ENCODE data around the gene SULT1A1.
"Not testable (repeated sequence)": the region's sequence is repeated elsewhere in the genome, so short reads cannot be mapped to it uniquely, and the experiment has no call there.

Gene SULT1A1

DNA sequence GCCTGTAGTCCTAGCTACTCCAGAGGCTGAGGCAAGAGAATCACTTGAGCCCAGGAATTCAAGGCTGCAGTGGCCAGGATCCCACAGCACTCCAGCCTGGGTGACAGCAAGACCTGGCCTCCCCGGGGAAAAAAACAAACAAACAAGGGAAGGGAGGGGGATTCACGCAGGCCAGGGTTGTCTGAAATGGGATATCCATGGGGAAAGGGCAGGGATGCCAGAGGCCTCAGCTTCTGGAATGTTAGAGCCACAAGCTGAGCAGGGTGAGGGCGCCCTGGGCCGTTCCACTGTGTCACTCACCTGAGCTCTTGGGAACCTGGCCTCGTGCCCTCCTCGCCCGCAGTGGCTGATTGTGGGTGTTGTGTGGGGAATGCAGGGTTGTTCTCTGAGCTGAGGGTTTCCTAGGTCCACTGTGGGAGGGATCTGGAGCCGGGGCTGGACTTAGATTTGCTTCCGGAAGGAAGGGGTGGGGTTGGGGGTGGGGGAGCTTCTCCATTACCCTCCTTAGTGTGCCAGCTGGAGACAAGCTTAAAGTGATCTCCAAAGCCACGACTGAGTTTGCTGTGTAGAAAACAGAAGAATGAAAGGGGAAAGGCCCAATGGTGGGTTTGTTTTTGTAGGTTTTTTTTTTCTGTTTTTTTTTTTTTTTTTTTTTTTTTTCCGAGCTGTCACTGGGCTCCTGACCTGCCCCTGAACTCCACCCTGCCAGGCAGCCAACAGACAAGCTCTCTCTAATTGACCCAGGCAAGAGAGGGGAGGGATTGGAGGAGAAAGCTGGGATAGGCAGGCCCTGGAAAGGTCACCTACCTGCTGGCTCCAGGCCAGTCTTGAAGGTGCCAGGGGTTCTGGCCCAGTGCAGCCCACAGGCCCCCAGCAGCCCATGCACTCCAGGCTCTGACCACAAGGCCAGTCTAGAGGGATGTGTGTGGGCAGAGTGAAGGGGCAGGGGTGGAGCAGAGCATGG, at the start of gene SULT1A1:
TSS of gene SULT1A1 (minus strand) at position 414 of the 964 bp plus-strand sequence. CDS start 1,189 bp downstream, outside the sequence.
- no peak for DNase-seq

DNA sequence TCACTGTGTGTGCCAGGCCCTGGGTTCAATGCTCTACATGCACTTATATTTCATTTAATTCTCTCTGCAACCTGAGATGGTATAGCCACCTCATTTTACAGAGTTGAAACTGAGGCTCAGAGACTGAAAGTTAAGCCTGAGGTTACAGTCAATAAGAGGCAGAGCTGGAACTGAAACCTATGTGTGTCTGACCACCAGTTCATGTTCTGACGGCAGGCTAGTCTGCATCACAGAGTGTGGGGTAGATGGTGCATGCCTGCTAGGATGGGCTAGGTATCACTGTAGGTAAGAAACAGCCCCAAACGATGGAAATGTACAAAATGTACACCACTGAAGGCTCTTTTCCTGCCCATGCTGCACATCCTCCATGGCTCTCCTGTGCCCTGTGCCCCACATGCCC, 30.1 kb upstream of the SULT1A1 start:
- not testable (repeated sequence) for DNase-seq

DNA sequence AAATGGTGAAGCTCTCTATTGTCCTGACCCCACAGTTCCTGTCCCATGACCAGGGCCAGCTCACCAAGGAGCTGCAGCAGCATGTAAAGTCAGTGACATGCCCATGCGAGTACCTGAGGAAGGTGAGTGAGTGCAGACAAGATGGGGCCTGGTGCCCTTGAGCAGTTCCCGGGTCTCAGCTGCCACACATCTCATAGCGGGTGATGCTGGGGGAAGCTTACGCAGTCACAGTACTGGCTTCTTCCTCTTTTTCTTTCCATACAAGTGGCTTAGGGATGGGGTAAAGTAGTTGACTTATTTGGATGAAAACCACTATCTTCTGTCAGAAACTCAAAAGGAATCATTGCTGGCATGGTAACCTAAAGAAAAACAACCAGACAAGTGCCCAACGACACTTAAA, 28.5 kb upstream of the SULT1A1 start:
- DNase-seq = not testable (repeated sequence)

DNA sequence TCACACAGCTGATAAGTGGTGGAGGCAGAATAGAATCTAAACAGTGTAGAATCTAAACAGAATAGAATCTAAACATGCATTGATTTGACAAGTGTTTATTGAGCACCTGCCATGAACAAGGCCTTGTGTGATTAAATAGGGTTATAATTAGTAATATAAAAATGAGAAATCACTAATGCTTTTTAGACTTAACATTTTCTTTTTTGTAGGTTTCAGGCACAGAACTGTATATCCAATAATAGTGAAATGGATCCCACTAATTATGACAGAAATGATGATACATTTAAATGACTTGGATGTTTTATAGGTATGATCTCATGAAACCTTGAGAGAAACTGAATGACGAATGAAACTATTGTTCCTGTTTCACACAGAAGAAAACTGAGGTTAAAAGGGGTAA, 27.9 kb upstream of the SULT1A1 start, which contains the start of gene NPIPB8:
TSS of gene NPIPB8 (plus strand) at position 301 of the 400 bp plus-strand sequence. CDS start 296 bp downstream, outside the sequence.
- DNase-seq = not testable (repeated sequence)

- not testable (repeated sequence) for DNase-seq
Measured at GRCh38 chr16:28636093-28636823, 26.4 kb upstream of the SULT1A1 start.

GRCh38 chr16:28630905-28631304, 21.1 kb upstream of the SULT1A1 start:
- not testable (repeated sequence) for DNase-seq

DNA sequence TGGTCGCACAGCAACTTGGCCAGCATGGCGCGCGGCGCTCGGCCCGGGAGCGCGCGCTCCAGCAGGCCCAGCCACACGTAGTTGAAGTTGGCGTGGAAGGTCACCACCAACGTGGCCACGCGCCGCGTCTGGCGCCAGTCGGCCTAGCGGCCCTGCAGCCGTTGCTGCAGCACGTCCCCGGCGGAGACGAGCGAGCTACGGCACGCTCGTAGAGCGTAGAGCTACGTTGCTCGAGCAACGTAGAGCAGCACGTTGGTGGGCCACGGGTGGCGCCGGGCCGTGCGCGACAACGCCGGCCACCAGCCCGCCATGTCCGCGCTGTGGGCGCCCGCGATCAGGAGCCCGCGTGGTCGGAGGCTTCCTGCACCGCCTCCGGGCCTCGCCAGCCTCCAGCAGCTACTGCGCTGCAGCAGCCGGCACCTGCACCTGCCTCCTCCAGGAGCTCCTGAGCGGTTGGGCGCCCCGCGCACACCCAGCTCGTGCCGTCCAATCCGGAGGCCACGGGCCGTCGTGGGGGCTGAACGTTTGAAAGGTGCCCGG, 13.4 kb upstream of the SULT1A1 start:
- no peak for DNase-seq

- DNase-seq = not testable (repeated sequence)
Measured at GRCh38 chr16:28622532-28623171, 12.8 kb upstream of the SULT1A1 start.

DNA sequence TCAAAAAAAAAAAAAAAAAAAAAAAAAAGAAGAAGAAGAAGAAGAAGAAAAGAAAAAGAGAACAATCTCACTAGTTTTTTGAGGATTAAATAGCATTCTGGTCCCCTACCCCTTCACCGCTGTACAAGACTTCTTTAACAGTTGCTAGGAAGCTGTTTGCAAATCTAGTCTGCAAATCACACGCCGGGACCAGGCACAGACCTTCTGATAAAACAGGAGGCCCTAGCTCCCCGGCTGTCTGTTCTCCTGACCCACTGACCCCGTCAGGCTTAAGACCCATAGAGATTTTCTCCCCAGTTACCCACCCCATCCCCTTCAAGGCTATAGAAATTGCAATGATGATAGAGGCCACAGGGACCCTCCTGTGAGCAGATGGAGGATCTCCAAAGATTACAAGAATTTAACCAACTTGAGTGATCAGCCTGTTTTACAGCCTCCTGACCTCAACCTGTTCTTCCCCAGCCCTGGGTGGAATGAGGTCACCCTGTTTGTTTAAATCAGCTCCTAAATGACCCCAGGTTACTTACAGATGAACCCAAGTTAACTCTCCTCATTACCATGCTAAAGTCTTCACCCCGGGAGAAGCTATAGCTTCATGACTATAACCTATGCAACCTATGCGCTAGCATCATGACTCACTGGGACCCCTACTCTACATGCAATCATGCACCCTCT, 11.8 kb upstream of the SULT1A1 start:
- no peak for DNase-seq

GRCh38 chr16:28620316-28620715, 10.5 kb upstream of the SULT1A1 start:
- DNase-seq = not testable (repeated sequence)

- DNase-seq = no peak
Measured at GRCh38 chr16:28617874-28618273, 8.0 kb upstream of the SULT1A1 start.

GRCh38 chr16:28616636-28617035, 6.8 kb upstream of the SULT1A1 start:
- no peak for DNase-seq

- DNase-seq = not testable (repeated sequence)
Measured at GRCh38 chr16:28616224-28616577, 6.4 kb upstream of the SULT1A1 start.

DNA sequence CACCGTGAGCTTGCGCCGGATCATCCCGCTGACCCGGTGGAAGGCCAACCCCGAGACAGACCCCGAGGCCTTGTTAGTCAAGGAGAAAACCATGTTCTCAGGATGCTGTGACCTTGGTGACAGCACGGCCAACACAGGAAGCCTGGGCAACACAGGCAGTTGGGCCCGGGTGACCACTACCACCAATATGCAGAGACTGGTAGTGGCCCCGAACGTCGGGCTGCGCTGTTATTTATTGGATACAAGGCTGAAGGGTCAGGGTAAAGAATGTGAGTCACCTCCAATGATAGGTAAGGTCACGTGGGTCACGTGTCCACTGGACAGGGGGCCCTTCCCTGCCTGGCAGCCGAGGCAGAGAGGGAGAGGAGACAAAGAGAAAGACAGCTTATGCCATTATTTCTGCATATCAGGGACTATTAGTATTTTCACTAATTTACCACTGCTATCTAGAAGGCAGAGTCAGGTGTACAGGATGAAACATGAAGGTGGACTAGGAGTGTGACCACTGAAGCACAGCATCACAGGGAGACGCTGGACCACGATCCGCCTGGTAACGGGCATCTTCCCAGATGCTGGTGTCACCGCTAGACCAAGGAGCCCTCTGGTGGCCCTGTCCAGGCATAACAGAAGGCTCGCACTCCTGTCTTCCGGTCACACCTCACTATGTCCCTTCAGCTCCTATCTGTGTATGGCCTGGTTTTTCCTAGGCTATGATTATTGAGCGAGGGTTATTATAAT, 5.8 kb upstream of the SULT1A1 start:
- DNase-seq = peak; percentile 1

- not testable (repeated sequence) for DNase-seq
Measured at GRCh38 chr16:28614561-28614960, 4.7 kb upstream of the SULT1A1 start.

DNA sequence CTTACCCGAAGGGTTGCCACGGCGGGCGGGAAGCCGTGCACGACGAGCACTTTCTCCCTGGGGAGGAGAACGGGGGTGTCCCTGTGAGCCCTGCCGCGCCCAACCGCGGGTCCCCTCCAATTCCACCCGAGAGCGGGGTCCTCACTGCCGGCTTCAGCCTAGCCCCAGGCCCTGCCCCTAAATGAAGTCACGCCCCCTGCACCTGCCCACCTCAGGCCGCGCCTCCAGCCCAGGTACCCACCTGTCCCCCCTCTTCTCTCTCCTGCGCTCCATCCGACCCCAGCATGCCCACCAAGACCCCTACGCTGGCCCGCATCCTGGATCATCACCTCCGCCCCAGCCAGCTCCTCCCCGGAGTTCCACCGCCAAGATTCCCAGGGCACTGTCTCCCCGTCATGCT, 4.1 kb upstream of the SULT1A1 start:
- not testable (repeated sequence) for DNase-seq

- DNase-seq = not testable (repeated sequence)
Measured at GRCh38 chr16:28612359-28613280, 2.8 kb upstream of the SULT1A1 start.

DNA sequence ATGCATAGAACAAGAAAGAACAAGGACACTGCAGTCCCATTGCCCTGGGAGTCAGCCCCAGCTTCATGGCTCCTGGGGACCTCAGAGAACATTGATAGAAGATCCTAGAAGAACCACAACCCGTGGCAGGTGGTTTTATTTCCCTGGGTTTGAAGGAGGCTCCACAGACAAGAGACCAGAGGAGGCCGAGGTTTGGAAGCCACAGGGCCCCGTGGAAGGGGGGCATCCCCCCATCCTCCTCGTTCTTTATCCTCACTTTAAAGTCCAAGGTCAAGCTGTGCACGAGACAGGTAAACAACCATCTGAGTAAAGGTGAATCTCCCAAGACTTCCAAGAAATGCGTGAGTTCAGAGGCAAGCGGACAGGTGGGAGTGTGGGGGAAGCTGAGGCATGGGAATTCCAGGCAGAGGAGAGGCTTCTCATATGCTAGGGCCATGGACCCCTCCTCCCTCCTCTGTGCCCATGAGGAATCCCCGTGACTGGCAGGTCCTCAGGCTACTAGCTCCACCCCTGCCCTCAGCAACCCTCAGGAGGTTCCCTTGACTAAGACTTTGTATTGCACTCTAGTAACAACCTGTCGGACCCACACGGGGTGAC, 849 bp upstream of the SULT1A1 start:
- DNase-seq = no peak

DNA sequence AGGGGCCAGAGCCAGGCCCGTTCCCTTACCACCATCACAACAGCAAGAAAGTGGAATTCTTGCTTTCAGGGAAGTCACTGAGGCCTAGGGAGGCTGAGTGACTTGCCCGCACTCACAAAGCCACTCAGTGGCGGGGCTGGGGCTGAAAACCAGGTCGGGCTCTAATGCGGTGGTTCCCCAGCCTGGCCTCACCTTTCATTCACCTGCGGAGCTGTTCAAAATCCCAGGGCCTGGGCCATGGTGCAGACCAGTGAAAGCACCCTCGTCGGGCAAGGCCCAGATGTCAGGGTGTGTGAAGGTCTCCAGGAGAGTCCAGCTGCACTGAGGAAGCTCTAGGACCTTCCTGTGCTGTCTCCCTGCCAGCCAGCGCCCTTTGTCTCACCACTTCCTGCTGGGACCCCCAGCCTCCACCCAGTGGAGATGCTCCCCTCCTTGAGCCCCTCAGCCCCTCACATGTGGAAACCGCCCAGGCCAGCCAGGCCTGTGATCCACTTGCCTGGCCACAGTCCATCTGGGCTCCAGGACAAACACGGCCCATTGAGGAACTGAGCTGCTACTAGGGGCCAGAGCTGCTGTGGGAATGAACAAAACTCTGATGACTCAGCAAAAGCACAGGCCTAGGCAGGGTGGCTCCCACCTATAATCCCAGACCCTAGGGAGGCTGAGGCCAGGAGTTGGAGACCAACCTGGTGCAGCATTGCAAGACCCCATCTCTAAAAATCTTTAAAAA, 812 bp downstream of the SULT1A1 start:
- not testable (repeated sequence) for DNase-seq
